ENCODE measurements around the gene C16orf95.

The C16orf95 gene

GRCh38 chr16:87311387-87311786, 5.8 kb downstream of the C16orf95 start:
- no peak for DNase-seq

- no peak for DNase-seq
Observed at GRCh38 chr16:87310610-87311009, 6.6 kb downstream of the C16orf95 start.

- no peak for DNase-seq
Observed at GRCh38 chr16:87309620-87310525, 7.3 kb downstream of the C16orf95 start.

- no peak for DNase-seq
Observed at GRCh38 chr16:87308826-87309225, 8.4 kb downstream of the C16orf95 start.

GRCh38 chr16:87306516-87306915, 10.7 kb downstream of the C16orf95 start:
- DNase-seq: no peak

- no peak for DNase-seq
Observed at GRCh38 chr16:87305505-87306391, 11.4 kb downstream of the C16orf95 start.

GRCh38 chr16:87304951-87305350, 12.2 kb downstream of the C16orf95 start:
- DNase-seq: no peak

- DNase-seq: no peak
Observed at GRCh38 chr16:87303962-87304521, 13.2 kb downstream of the C16orf95 start.

GRCh38 chr16:87303431-87303930, 13.7 kb downstream of the C16orf95 start:
- DNase-seq: no peak

- DNase-seq: no peak
Observed at GRCh38 chr16:87298857-87299465, 18.2 kb downstream of the C16orf95 start.

- DNase-seq: peak; percentile 43 to 56
Observed at GRCh38 chr16:87297918-87298631, 19.1 kb downstream of the C16orf95 start.

GRCh38 chr16:87297407-87297806, 19.8 kb downstream of the C16orf95 start:
- DNase-seq: no peak

- DNase-seq: no peak
Observed at GRCh38 chr16:87295661-87296531, 21.3 kb downstream of the C16orf95 start.

GRCh38 chr16:87295259-87295658, 21.9 kb downstream of the C16orf95 start:
- DNase-seq: no peak

- no peak for DNase-seq
Observed at GRCh38 chr16:87293990-87294389, 23.2 kb downstream of the C16orf95 start.

GRCh38 chr16:87291944-87292343, 25.2 kb downstream of the C16orf95 start:
- DNase-seq: no peak

- DNase-seq: no peak
Observed at GRCh38 chr16:87288753-87289362, 28.3 kb downstream of the C16orf95 start.

GRCh38 chr16:87286839-87287626, 30.2 kb downstream of the C16orf95 start:
- DNase-seq: no peak

GRCh38 chr16:87284183-87284582, 33.0 kb downstream of the C16orf95 start:
- no peak for DNase-seq
